HG03565 (cell line): ENCODE data around the gene TNNI2.
"Not testable (repeated sequence)": the region's sequence is repeated elsewhere in the genome, so short reads cannot be mapped to it uniquely, and the experiment has no call there.

ENCODE experiments used
- ATAC-seq: cut with Tn5 transposase; IDR thresholded peaks from one replicate; pipeline ENCODE4 v1.9.1; 2021; ENCODE audit warnings: mild to moderate bottlenecking, moderate library complexity; ENCODE audit not compliant: unreplicated experiment

Gene TNNI2

DNA sequence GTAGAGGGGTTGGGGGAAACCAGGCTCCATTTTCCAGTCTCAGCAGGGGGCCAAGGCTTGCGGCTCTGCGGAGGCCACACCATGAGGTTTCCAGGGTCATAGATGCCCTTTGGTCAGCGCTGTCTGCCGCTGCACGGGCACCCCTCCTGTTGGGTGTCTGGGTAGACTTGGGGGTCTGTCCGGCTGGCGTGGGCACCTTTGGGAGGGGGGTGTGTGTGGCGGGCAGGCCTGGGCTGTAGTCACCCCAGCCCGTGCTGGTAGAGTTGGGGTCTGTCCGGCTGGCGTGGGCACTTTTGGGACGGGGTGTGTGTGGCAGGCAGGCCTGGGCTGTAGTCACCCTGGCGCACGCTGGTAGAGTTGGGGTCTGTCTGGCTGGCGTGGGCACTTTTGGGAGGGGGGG is 32.8 kb downstream of the TNNI2 start:
- ATAC-seq: no peak

DNA sequence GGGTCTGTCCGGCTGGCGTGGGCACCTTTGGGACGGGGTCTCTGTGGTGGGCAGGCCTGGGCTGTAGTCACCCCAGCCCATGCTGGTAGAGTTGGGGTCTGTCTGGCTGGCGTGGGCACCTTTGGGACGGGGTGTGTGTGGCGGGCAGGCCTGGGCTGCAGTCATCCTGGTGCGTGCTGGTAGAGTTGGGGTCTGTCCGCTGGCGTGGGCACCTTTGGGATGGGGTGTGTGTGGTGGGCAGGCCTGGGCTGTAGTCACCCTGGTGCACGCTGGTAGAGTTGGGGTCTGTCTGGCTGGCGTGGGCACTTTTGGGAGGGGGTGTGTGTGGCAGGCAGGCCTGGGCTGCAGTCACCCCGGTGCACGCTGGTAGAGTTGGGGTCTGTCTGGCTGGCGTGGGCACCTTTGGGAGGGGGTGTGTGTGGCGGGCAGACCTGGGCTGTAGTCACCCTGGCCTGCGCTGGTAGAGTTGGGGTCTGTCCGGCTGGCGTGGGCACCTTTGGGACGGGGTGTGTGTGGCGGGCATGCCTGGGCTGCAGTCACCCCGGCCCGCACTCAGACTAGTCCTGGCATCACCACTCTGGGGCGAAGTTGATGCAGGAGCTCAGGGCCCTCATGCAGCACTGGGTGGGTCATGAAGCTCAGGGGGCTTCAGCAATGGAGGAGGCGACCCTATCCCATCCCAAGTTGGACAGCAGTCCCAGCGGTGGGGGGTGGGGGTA is 33.6 kb downstream of the TNNI2 start:
- no peak for ATAC-seq

- ATAC-seq: no peak
These were observed 34.4 kb downstream of the TNNI2 start for GRCh38 chr11:1873048-1873812.

DNA sequence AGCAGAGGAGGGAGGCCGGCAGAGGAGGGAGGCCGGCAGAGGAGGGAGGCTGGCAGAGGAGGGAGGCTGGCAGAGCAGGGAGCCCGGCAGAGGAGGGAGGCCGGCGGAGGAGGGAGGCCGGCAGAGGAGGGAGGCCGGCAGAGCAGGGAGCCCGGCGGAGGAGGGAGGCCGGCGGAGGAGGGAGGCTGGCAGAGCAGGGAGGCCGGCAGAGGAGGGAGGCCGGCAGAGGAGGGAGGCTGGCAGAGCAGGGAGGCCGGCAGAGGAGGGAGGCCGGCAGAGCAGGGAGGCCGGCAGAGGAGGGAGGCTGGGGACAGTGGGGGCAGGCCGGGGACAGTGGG is 35.0 kb downstream of the TNNI2 start:
- not testable (repeated sequence) for ATAC-seq

- not testable (repeated sequence) for ATAC-seq
These were observed 35.8 kb downstream of the TNNI2 start for GRCh38 chr11:1874441-1875092.

GRCh38 chr11:1875093-1875850 is 36.5 kb downstream of the TNNI2 start:
- ATAC-seq: no peak

GRCh38 chr11:1875851-1876301 is 37.1 kb downstream of the TNNI2 start:
- ATAC-seq: not testable (repeated sequence)

- no peak for ATAC-seq
These were observed 37.7 kb downstream of the TNNI2 start for GRCh38 chr11:1876361-1877063.

GRCh38 chr11:1877211-1878136 is 38.7 kb downstream of the TNNI2 start:
- no peak for ATAC-seq

- no peak for ATAC-seq
These were observed 39.6 kb downstream of the TNNI2 start for GRCh38 chr11:1878137-1879031.

GRCh38 chr11:1879342-1879940 is 40.7 kb downstream of the TNNI2 start:
- ATAC-seq: no peak

DNA sequence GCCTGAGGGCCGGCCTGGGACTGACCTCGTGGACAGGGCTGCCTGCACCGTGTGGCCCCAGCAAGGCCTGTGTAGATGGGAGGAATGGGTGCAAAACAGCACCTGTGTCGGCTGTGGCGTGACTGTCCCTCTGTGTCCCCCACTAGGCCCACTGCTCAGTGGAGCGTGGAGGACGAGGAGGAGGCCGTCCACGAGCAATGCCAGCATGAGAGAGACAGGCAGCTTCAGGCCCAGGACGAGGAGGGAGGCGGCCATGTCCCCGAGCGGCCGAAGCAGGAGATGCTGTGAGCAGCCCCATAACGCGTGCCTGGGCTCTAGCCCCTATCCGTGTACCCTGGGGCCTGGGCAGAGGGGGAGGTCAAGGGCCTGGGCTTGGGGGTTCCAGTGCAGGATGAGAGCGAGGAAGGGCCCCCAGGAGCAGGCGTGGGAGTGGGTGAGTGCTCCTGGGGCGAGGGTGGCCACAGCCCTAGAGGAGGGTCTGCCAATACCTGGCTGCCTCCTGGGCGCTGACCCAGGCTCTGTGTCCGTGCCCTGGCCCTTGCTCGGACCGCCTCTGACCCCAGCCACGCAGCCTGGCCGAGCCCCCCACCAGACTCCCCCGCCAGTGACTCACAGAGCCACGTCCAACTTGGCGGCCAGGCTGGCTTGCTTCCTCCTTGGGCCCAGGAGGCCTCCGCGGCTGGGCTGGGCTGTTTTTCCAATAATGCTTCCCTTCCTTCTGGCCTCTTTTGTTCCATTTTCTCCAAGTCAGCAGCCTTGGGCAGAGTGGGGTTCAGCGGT is 41.4 kb downstream of the TNNI2 start:
- no peak for ATAC-seq

DNA sequence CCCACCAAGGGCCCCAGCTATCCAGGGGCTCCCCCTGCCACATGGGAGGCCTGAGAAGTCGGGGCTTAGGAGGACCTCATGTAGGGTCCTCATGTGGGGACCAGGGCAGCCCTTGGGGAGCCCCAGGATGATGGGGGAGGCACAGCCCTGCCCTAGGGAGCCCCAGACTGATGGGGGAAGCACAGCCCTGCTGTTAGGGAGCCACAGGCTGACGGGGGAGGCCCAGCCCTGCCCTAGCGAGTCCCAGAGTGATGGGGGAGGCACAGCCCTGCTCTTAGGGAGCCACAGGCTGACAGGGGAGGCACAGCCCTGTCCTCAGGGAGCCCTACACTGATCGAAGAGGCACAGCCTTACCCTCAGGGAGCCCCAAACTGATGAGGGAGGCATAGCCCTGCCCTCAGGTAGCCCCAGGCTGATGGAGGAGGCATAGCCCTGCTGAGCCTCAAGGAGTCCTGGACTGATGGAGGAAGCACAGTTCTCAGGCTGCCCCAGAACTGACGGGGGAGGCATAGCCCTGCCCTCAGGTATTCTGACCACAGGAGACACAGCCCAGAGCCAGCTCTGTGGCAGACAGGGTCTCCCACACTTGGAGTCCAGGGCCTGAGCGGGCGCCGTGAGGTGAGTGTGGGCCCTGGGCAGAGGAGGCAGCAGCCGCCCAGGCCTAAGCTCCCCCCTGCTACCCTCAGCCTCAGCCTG is 42.1 kb downstream of the TNNI2 start:
- no peak for ATAC-seq

GRCh38 chr11:1881442-1882264 is 42.9 kb downstream of the TNNI2 start:
- ATAC-seq: no peak

DNA sequence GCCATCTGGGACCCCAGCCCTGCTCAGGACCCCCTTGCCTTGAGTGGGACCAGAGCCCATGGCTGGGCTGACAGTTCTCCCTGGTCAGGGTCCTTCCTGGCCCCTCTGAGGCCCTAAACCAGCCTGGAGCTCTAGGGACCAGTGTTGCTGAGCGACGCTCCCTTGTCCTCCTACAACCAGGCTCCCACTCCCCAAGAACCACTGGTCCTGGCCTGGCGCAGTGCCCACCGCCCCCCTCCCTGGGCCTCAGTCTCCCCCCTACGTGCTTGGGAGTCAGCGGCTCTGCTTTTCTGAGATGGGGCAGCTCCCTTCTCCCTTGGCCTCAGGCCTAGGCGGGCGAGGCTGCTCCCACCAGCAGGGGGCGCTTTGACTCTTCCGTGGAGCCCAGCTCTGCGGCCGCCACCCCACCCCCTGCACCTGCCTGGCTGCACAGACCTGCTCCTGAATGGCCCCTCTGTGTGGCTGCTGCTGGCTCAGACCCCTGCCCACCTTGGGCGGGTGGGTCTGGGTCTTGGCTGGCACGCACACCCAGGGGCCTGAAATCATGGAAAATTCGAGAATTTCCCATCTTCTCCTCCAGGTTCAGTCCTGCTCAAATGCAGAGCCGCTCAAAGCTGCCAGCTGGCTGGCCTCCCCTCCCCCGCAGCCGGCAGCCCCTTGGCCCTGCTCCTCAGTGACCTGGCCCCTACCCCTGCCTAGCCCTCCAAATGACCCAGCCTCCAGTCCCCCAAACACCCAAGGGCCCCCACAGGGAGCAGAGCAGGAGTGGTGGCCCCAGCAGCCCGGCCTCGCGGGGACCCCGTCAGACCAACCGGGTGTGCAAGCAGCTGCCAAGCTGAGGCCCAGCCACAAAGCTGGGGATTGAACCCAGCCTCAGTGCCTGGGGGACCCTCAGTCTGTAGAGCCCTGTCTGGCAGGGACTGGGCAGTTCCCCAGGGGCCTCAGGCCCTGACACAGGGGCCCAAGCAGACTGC is 43.8 kb downstream of the TNNI2 start:
- no peak for ATAC-seq
